Measurements from ENCODE around the gene IQCK.

DNA sequence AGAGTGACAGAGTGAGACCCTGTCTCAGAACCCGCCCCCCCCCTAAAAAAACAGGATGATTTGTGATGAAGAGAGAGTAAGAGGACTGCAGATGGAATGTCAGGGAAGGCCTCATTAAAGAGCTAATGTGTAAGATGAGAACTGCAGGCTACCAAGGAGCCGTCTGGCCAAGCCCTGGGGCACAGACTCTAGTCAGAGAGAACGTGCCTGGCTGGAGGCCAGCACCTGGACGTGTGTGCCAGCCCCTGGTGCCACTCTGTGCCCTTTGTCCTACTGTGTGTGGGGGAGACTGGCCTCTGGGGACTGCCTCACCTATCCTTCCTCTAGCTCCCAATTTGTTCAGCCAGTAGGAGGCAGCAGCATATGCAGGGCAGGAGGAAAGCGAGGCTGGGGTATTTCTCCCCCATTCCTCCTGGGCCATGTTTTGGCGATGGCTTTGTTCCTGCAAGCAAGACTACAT lies 37.2 kb upstream of the IQCK start:
- TF ChIP-seq, protein P1, sequence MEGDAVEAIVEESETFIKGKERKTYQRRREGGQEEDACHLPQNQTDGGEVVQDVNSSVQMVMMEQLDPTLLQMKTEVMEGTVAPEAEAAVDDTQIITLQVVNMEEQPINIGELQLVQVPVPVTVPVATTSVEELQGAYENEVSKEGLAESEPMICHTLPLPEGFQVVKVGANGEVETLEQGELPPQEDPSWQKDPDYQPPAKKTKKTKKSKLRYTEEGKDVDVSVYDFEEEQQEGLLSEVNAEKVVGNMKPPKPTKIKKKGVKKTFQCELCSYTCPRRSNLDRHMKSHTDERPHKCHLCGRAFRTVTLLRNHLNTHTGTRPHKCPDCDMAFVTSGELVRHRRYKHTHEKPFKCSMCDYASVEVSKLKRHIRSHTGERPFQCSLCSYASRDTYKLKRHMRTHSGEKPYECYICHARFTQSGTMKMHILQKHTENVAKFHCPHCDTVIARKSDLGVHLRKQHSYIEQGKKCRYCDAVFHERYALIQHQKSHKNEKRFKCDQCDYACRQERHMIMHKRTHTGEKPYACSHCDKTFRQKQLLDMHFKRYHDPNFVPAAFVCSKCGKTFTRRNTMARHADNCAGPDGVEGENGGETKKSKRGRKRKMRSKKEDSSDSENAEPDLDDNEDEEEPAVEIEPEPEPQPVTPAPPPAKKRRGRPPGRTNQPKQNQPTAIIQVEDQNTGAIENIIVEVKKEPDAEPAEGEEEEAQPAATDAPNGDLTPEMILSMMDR (IDR thresholded peaks at IDR 0.05): no peak
- TF ChIP-seq POLR2A (IDR thresholded peaks at IDR 0.05): no peak
- no peak for TF ChIP-seq POLR2AphosphoS5 (IDR thresholded peaks at IDR 0.05; ENCODE audit: insufficient read depth in 1 of 2, low read depth in 1 of 2)

All from vagina (tissue), 2 donors.